ENCODE measurements around the gene MSLN. TPM values are rescaled to one million over a fixed set of nuclear protein-coding genes. Genes with fewer than 3 reads are reported as not detected.

MSLN gene
- total and polyA plus RNA-seq, 2 experiments from 2014 or later, result 0.10 TPM; not detected in 1

- TF ChIP-seq ZNF114 (CRISPR knock-in tag; IDR thresholded peaks at IDR 0.05), result no peak
- TF ChIP-seq EZH2phosphoT487 (IDR thresholded peaks at IDR 0.05; ENCODE audit: unreplicated experiment), result no peak
- TF ChIP-seq REST (IDR thresholded peaks at IDR 0.05; ENCODE audit: unreplicated experiment), result no peak
- no peak for TF ChIP-seq JUNB (IDR thresholded peaks at IDR 0.05; ENCODE audit: unreplicated experiment)
- no peak for TF ChIP-seq CREB1 (CRISPR knock-in tag; IDR thresholded peaks at IDR 0.05; ENCODE audit: low read depth)
These were observed 41.9 kb downstream of the MSLN start (continued) for GRCh38 chr16:802461-802860.

- Histone ChIP-seq H3K4me2 (no peak overlapping the region), H3F3A (replicated peaks; ENCODE audit: low read depth) (no peaks in the 10 kb centered on the region; the same call in 1 of the 2 replicates), H3K4me1 (ENCODE audit: insufficient read depth) (peaks cover 3% of the 10 kb centered on the region; the same call in 1 of the 2 replicates), H3K9me2 (ENCODE audit: insufficient read depth) (no peaks in the 10 kb centered on the region), H3K4me3 (no peak overlapping the region), H3K27me3 (ENCODE audit: insufficient read depth) (peaks cover 43% of the 10 kb centered on the region), H3K79me2 (replicated peaks; ENCODE audit: insufficient read depth) (no peaks in the 10 kb centered on the region), H3K27ac (ENCODE audit: low read depth) (no peak overlapping the region), H4K20me1 (replicated peaks; ENCODE audit: insufficient read depth) (no peaks in the 10 kb centered on the region; the same call in 1 of the 2 replicates), H2AFZ (no peak overlapping the region), H3K36me3 (ENCODE audit: insufficient read depth) (no peaks in the 10 kb centered on the region)
- TF ChIP-seq ZNF462 (CRISPR knock-in tag; IDR thresholded peaks at IDR 0.05) (no peak), JUNB (IDR thresholded peaks at IDR 0.05; ENCODE audit: unreplicated experiment) (no peak), ETS1 (IDR thresholded peaks at IDR 0.05) (no peak), EZH2 (IDR thresholded peaks at IDR 0.05; ENCODE audit: low read depth, unreplicated experiment) (no peak), REST (IDR thresholded peaks at IDR 0.05; ENCODE audit: unreplicated experiment) (no peak), ZNF114 (CRISPR knock-in tag; IDR thresholded peaks at IDR 0.05) (no peak), EZH2phosphoT487 (IDR thresholded peaks at IDR 0.05; ENCODE audit: unreplicated experiment) (no peak)
- DNase-seq (ENCODE audit: low spot score) (no peak), ATAC-seq (no peak)
- Mint-ChIP-seq H3K4me3 (no peak overlapping the region), H3K27ac (no peak overlapping the region), H3K27me3 (ENCODE audit: insufficient read depth, low read depth, poor library complexity) (peaks cover 31% of the 10 kb centered on the region), H3K4me1 (peaks cover 7% of the 10 kb centered on the region; the same call in 1 of the 3 replicates), H3K9me3 (peaks cover 3% of the 10 kb centered on the region; the same call in 2 of the 3 replicates), H3K36me3 (ENCODE audit: low read depth) (peaks cover 9% of the 10 kb centered on the region; the same call in 2 of the 3 replicates)
These were observed 42.6 kb downstream of the MSLN start for GRCh38 chr16:802914-803753.
